SU-DHL-6 (cell line): ENCODE measurements around the gene NMU.

Source experiments
- H2AFZ ChIP-seq: fragments of 200-600 bp; sonication (generic); 2 replicates; pipeline ENCODE4 v1.6.1; 2014; ENCODE audit warnings: low read depth, mild to moderate bottlenecking, moderate library complexity, mixed read lengths, antibody characterized with exemption, low read length; ENCODE audit not compliant: severe bottlenecking
- H3F3A ChIP-seq: fragments of 200-600 bp; shearing (Covaris generic); 2 replicates; pipeline ENCODE4 v1.6.0; 2016; ENCODE audit warnings: antibody characterized with exemption, mild to moderate bottlenecking; ENCODE audit not compliant: insufficient read depth
- H3K27ac ChIP-seq: fragments of 200-600 bp; sonication (generic); 2 replicates; pipeline ENCODE4 v1.5.1; 2016; ENCODE audit warnings: low read depth, mild to moderate bottlenecking, low read length, moderate library complexity, mixed read lengths
- H3K27me3 ChIP-seq: fragments of 200-600 bp; sonication (generic), shearing (Covaris generic); 2 replicates; pipeline ENCODE4 v1.6.0; 2014; ENCODE audit warnings: mild to moderate bottlenecking, low read length
- H3K36me3 ChIP-seq: fragments of 200-600 bp; sonication (generic); 2 replicates; pipeline ENCODE4 v1.6.1; 2014; ENCODE audit warnings: mild to moderate bottlenecking, low read length, mixed read lengths
- H3K4me2 ChIP-seq: fragments of 300-600, 200-600 bp; shearing (Covaris generic), sonication (generic); 2 replicates; pipeline ENCODE4 v1.6.0; 2014; ENCODE audit warnings: low read length, low read depth, mild to moderate bottlenecking; ENCODE audit not compliant: poor library complexity, severe bottlenecking
- H3K4me3 ChIP-seq: fragments of 200-600 bp; sonication (generic); 2 replicates; pipeline ENCODE4 v1.5.1; 2014; ENCODE audit warnings: antibody characterized with exemption, low read length, mild to moderate bottlenecking, mixed read lengths; ENCODE audit not compliant: insufficient read depth, poor library complexity, severe bottlenecking
- H3K79me2 ChIP-seq: fragments of 200-600 bp; sonication (generic); 2 replicates; pipeline ENCODE4 v1.6.1; 2014; ENCODE audit warnings: mild to moderate bottlenecking, low read length, moderate library complexity; ENCODE audit not compliant: insufficient read depth
- H3K9ac ChIP-seq: fragments of 200-600 bp; sonication (generic); 2 replicates; pipeline ENCODE4 v1.7.0; 2014; ENCODE audit warnings: mild to moderate bottlenecking, low read length
- H3K9me2 ChIP-seq: fragments of 200-600 bp; sonication (generic); replicated peaks from 2 replicates; pipeline ENCODE4 v1.6.1; 2014; ENCODE audit warnings: low read length; ENCODE audit not compliant: insufficient read depth
- H3K9me3 ChIP-seq: fragments of 200-600 bp; sonication (generic); 2 replicates; pipeline ENCODE4 v1.6.1; 2014; ENCODE audit warnings: low read length, mixed read lengths; ENCODE audit not compliant: insufficient read depth
- H4K20me1 ChIP-seq: fragments of 200-600 bp; sonication (generic); 2 replicates; pipeline ENCODE4 v1.6.1; 2014; ENCODE audit warnings: low read depth, mild to moderate bottlenecking, antibody characterized with exemption, low read length, moderate library complexity, mixed read lengths
- EZH2phosphoT487 ChIP-seq: fragments of 200-600 bp; sonication (generic), shearing (Covaris generic); conservative IDR thresholded peaks from 2 replicates; pipeline ENCODE4 v1.6.1; 2018; ENCODE audit warnings: mild to moderate bottlenecking, antibody characterized with exemption, low read length, moderate library complexity, mixed read lengths
- TF ChIP-seq, protein P1 (sequence below): fragments of 200-600 bp; sonication (generic); IDR thresholded peaks from one replicate; pipeline ENCODE4 v1.5.1; 2017; ENCODE audit warnings: antibody characterized with exemption, mild to moderate bottlenecking, low read length, moderate library complexity; ENCODE audit not compliant: insufficient read depth, poor library complexity, severe bottlenecking

NMU gene

GRCh38 chr4:55670695-55671094, 34.6 kb upstream of the NMU start:
- no peak overlapping the region for H3K4me2 ChIP-seq
- no peak for TF ChIP-seq EZH2phosphoT487
- TF ChIP-seq, protein P1, sequence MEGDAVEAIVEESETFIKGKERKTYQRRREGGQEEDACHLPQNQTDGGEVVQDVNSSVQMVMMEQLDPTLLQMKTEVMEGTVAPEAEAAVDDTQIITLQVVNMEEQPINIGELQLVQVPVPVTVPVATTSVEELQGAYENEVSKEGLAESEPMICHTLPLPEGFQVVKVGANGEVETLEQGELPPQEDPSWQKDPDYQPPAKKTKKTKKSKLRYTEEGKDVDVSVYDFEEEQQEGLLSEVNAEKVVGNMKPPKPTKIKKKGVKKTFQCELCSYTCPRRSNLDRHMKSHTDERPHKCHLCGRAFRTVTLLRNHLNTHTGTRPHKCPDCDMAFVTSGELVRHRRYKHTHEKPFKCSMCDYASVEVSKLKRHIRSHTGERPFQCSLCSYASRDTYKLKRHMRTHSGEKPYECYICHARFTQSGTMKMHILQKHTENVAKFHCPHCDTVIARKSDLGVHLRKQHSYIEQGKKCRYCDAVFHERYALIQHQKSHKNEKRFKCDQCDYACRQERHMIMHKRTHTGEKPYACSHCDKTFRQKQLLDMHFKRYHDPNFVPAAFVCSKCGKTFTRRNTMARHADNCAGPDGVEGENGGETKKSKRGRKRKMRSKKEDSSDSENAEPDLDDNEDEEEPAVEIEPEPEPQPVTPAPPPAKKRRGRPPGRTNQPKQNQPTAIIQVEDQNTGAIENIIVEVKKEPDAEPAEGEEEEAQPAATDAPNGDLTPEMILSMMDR, result no peak
- H3K9me2 ChIP-seq, result no peaks in the 10 kb centered on the region
- H2AFZ ChIP-seq, result no peak overlapping the region
- no peak overlapping the region for H3K27ac ChIP-seq
- no peaks in the 10 kb centered on the region for H3K27me3 ChIP-seq
- no peak overlapping the region for H3K4me3 ChIP-seq
- H3K36me3 ChIP-seq, result no peaks in the 10 kb centered on the region
- H3F3A ChIP-seq, result no peaks in the 10 kb centered on the region
- H4K20me1 ChIP-seq, result no peaks in the 10 kb centered on the region
- no peak overlapping the region for H3K9ac ChIP-seq
- no peaks in the 10 kb centered on the region for H3K79me2 ChIP-seq
- no peaks in the 10 kb centered on the region for H3K9me3 ChIP-seq

DNA sequence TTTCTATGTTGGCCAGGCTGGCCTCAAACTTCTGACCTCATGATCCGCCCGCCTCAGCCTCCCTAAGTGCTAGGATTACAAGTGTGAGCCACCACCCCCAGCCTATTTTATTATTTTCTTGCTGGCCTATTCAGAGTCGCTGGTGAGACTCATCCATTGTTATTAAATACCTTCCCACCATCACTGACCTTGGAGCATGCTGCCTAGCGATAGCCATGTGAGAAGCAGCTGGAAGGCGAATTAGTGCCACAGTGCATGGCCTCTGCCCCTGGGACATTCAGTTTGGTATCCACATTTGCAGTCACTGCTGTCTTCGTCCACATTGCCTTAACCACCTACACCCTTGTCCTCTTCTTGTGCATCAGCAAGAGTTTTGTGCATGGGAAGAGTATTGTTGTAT, 32.4 kb upstream of the NMU start:
- Histone ChIP-seq H3K36me3 (no peaks in the 10 kb centered on the region), H3K27me3 (no peaks in the 10 kb centered on the region), H3K9me2 (no peaks in the 10 kb centered on the region), H2AFZ (no peak overlapping the region), H3K4me2 (no peak overlapping the region), H3K9ac (no peak overlapping the region), H4K20me1 (no peaks in the 10 kb centered on the region), H3K79me2 (no peaks in the 10 kb centered on the region), H3K9me3 (no peaks in the 10 kb centered on the region), H3F3A (no peaks in the 10 kb centered on the region), H3K27ac (no peak overlapping the region), H3K4me3 (no peak overlapping the region)
- TF ChIP-seq EZH2phosphoT487, result no peak
- TF ChIP-seq, protein P1, result no peak

DNA sequence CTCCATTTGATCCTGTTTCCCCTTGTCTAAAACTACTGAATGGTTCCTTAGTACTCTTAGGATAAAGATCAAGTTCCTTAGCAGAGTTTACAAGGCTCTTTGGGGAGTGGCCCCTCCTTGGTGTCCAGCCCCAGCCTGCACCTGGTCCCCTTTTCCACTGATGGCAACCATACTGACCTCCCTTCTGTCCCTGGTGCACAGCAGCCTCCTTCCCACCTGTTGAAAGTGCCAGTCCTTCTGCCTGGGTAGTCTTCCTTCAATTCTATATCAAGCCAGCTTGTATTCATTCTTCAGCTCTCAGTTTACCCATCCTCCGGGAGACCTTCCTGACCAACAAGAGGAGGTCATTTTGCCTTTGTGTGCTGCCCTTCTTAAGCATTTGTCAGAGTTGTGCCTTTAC, 30.4 kb upstream of the NMU start:
- Histone ChIP-seq H3K9me2 (no peaks in the 10 kb centered on the region), H4K20me1 (no peaks in the 10 kb centered on the region), H3K36me3 (no peaks in the 10 kb centered on the region), H3F3A (no peaks in the 10 kb centered on the region), H2AFZ (no peak overlapping the region), H3K4me2 (no peak overlapping the region), H3K27me3 (no peaks in the 10 kb centered on the region), H3K27ac (no peak overlapping the region), H3K9ac (no peak overlapping the region), H3K4me3 (no peak overlapping the region), H3K79me2 (no peaks in the 10 kb centered on the region), H3K9me3 (no peaks in the 10 kb centered on the region)
- TF ChIP-seq, protein P1, result no peak
- no peak for TF ChIP-seq EZH2phosphoT487
